ENCODE data around the gene COL23A1.

Gene COL23A1

GRCh38 chr5:178538741-178539229, 51.4 kb downstream of the COL23A1 start:
- H3K36me3 ChIP-seq (ENCODE audit: control insufficient read depth in 5 of 5, insufficient read depth in 5 of 5, low read length in 5 of 5) = no peaks in the 10 kb centered on the region
- peaks cover 0 to 5% (median 0%) of the 10 kb centered on the region in 5 donors for H3K27me3 ChIP-seq (ENCODE audit: control insufficient read depth in 5 of 5, insufficient read depth in 4 of 5, low read length in 5 of 5)
- no peak overlapping the region for H3K27ac ChIP-seq (ENCODE audit: low read depth, low read length)
- peaks cover 0 to 3% (median 0%) of the 10 kb centered on the region in 5 donors for H3K4me1 ChIP-seq (ENCODE audit: control insufficient read depth in 5 of 5, insufficient read depth in 5 of 5, low read length in 5 of 5)
- H3K4me3 ChIP-seq (ENCODE audit: low read depth in 1 of 5, low read length in 5 of 5) = no peak overlapping the region
- no peaks in the 10 kb centered on the region for H3K9me3 ChIP-seq (ENCODE audit: control insufficient read depth in 5 of 5, low read length in 5 of 5)
- no peak overlapping the region for H3K9ac ChIP-seq (ENCODE audit: low read length in 5 of 5)

- H3K9ac ChIP-seq (ENCODE audit: low read length in 5 of 5) = no peak overlapping the region
- H3K4me1 ChIP-seq (ENCODE audit: control insufficient read depth in 5 of 5, insufficient read depth in 5 of 5, low read length in 5 of 5) = peaks cover 0 to 3% (median 0%) of the 10 kb centered on the region in 5 donors
- H3K36me3 ChIP-seq (ENCODE audit: control insufficient read depth in 5 of 5, insufficient read depth in 5 of 5, low read length in 5 of 5) = no peaks in the 10 kb centered on the region
- no peaks in the 10 kb centered on the region for H3K9me3 ChIP-seq (ENCODE audit: control insufficient read depth in 5 of 5, low read length in 5 of 5)
- H3K27me3 ChIP-seq (ENCODE audit: control insufficient read depth in 5 of 5, insufficient read depth in 4 of 5, low read length in 5 of 5) = peaks cover 0 to 5% (median 2%) of the 10 kb centered on the region in 5 donors
- no peak overlapping the region for H3K27ac ChIP-seq (ENCODE audit: low read depth, low read length)
- H3K4me3 ChIP-seq (ENCODE audit: low read depth in 1 of 5, low read length in 5 of 5) = no peak overlapping the region
Measured at GRCh38 chr5:178537467-178538371, 52.5 kb downstream of the COL23A1 start.

GRCh38 chr5:178536541-178537466, 53.4 kb downstream of the COL23A1 start:
- Histone ChIP-seq H3K4me1 (ENCODE audit: control insufficient read depth in 5 of 5, insufficient read depth in 5 of 5, low read length in 5 of 5) (no peaks in the 10 kb centered on the region), H3K27me3 (ENCODE audit: control insufficient read depth in 5 of 5, insufficient read depth in 4 of 5, low read length in 5 of 5) (peaks cover 0 to 5% (median 2%) of the 10 kb centered on the region in 5 donors), H3K27ac (ENCODE audit: low read depth, low read length) (no peak overlapping the region)

GRCh38 chr5:178535299-178536175, 54.7 kb downstream of the COL23A1 start:
- Histone ChIP-seq H3K36me3 (ENCODE audit: control insufficient read depth in 5 of 5, insufficient read depth in 5 of 5, low read length in 5 of 5) (no peaks in the 10 kb centered on the region), H3K9me3 (ENCODE audit: control insufficient read depth in 5 of 5, low read length in 5 of 5) (no peaks in the 10 kb centered on the region), H3K27me3 (ENCODE audit: control insufficient read depth in 5 of 5, insufficient read depth in 4 of 5, low read length in 5 of 5) (peaks cover 0 to 6% (median 4%) of the 10 kb centered on the region in 5 donors), H3K4me1 (ENCODE audit: control insufficient read depth in 5 of 5, insufficient read depth in 5 of 5, low read length in 5 of 5) (no peaks in the 10 kb centered on the region), H3K9ac (ENCODE audit: low read length in 5 of 5) (no peak overlapping the region), H3K4me3 (ENCODE audit: low read depth in 1 of 5, low read length in 5 of 5) (no peak overlapping the region), H3K27ac (ENCODE audit: low read depth, low read length) (no peak overlapping the region)

More at GRCh38 chr5:178536541-178537466, 53.4 kb downstream of the COL23A1 start:
- H3K9ac ChIP-seq (ENCODE audit: low read length in 5 of 5) = no peak overlapping the region
- H3K4me3 ChIP-seq (ENCODE audit: low read depth in 1 of 5, low read length in 5 of 5) = no peak overlapping the region
- no peaks in the 10 kb centered on the region for H3K9me3 ChIP-seq (ENCODE audit: control insufficient read depth in 5 of 5, low read length in 5 of 5)
- no peaks in the 10 kb centered on the region for H3K36me3 ChIP-seq (ENCODE audit: control insufficient read depth in 5 of 5, insufficient read depth in 5 of 5, low read length in 5 of 5)

GRCh38 chr5:178533136-178533535, 57.1 kb downstream of the COL23A1 start:
- no peaks in the 10 kb centered on the region for H3K36me3 ChIP-seq (ENCODE audit: control insufficient read depth in 5 of 5, insufficient read depth in 5 of 5, low read length in 5 of 5)
- H3K9me3 ChIP-seq (ENCODE audit: control insufficient read depth in 5 of 5, low read length in 5 of 5) = peaks cover 0 to 8% (median 0%) of the 10 kb centered on the region in 5 donors
- H3K27ac ChIP-seq (ENCODE audit: low read depth, low read length) = no peak overlapping the region
- no peak overlapping the region for H3K4me3 ChIP-seq (ENCODE audit: low read depth in 1 of 5, low read length in 5 of 5)
- H3K27me3 ChIP-seq (ENCODE audit: control insufficient read depth in 5 of 5, insufficient read depth in 4 of 5, low read length in 5 of 5) = peaks cover 0 to 6% (median 4%) of the 10 kb centered on the region in 5 donors
- H3K9ac ChIP-seq (ENCODE audit: low read length in 5 of 5) = no peak overlapping the region
- H3K4me1 ChIP-seq (ENCODE audit: control insufficient read depth in 5 of 5, insufficient read depth in 5 of 5, low read length in 5 of 5) = no peaks in the 10 kb centered on the region

GRCh38 chr5:178532666-178533065, 57.5 kb downstream of the COL23A1 start:
- H3K4me3 ChIP-seq (ENCODE audit: low read depth in 1 of 5, low read length in 5 of 5) = no peak overlapping the region
- peaks cover 0 to 8% (median 0%) of the 10 kb centered on the region in 5 donors for H3K9me3 ChIP-seq (ENCODE audit: control insufficient read depth in 5 of 5, low read length in 5 of 5)
- H3K36me3 ChIP-seq (ENCODE audit: control insufficient read depth in 5 of 5, insufficient read depth in 5 of 5, low read length in 5 of 5) = no peaks in the 10 kb centered on the region
- peaks cover 0 to 6% (median 4%) of the 10 kb centered on the region in 5 donors for H3K27me3 ChIP-seq (ENCODE audit: control insufficient read depth in 5 of 5, insufficient read depth in 4 of 5, low read length in 5 of 5)
- H3K4me1 ChIP-seq (ENCODE audit: control insufficient read depth in 5 of 5, insufficient read depth in 5 of 5, low read length in 5 of 5) = no peaks in the 10 kb centered on the region
- H3K9ac ChIP-seq (ENCODE audit: low read length in 5 of 5) = no peak overlapping the region
- no peak overlapping the region for H3K27ac ChIP-seq (ENCODE audit: low read depth, low read length)

- no peak overlapping the region for H3K4me3 ChIP-seq (ENCODE audit: low read depth in 1 of 5, low read length in 5 of 5)
- H3K9ac ChIP-seq (ENCODE audit: low read length in 5 of 5) = no peak overlapping the region
- H3K27me3 ChIP-seq (ENCODE audit: control insufficient read depth in 5 of 5, insufficient read depth in 4 of 5, low read length in 5 of 5) = peaks cover 0 to 6% (median 4%) of the 10 kb centered on the region in 5 donors
- H3K9me3 ChIP-seq (ENCODE audit: control insufficient read depth in 5 of 5, low read length in 5 of 5) = peaks cover 0 to 8% (median 0%) of the 10 kb centered on the region in 5 donors
- no peaks in the 10 kb centered on the region for H3K4me1 ChIP-seq (ENCODE audit: control insufficient read depth in 5 of 5, insufficient read depth in 5 of 5, low read length in 5 of 5)
- H3K27ac ChIP-seq (ENCODE audit: low read depth, low read length) = no peak overlapping the region
- H3K36me3 ChIP-seq (ENCODE audit: control insufficient read depth in 5 of 5, insufficient read depth in 5 of 5, low read length in 5 of 5) = no peaks in the 10 kb centered on the region
Measured at GRCh38 chr5:178532236-178532635, 58.0 kb downstream of the COL23A1 start.

- Histone ChIP-seq H3K36me3 (ENCODE audit: control insufficient read depth in 5 of 5, insufficient read depth in 5 of 5, low read length in 5 of 5) (no peaks in the 10 kb centered on the region), H3K9me3 (ENCODE audit: control insufficient read depth in 5 of 5, low read length in 5 of 5) (peaks cover 0 to 8% (median 0%) of the 10 kb centered on the region in 5 donors), H3K4me3 (ENCODE audit: low read depth in 1 of 5, low read length in 5 of 5) (no peak overlapping the region), H3K4me1 (ENCODE audit: control insufficient read depth in 5 of 5, insufficient read depth in 5 of 5, low read length in 5 of 5) (no peaks in the 10 kb centered on the region), H3K9ac (ENCODE audit: low read length in 5 of 5) (no peak overlapping the region), H3K27ac (ENCODE audit: low read depth, low read length) (no peak overlapping the region), H3K27me3 (ENCODE audit: control insufficient read depth in 5 of 5, insufficient read depth in 4 of 5, low read length in 5 of 5) (peaks cover 0 to 6% (median 4%) of the 10 kb centered on the region in 5 donors)
Measured at GRCh38 chr5:178531786-178532185, 58.4 kb downstream of the COL23A1 start.

GRCh38 chr5:178530526-178530925, 59.7 kb downstream of the COL23A1 start:
- Histone ChIP-seq H3K4me1 (ENCODE audit: control insufficient read depth in 5 of 5, insufficient read depth in 5 of 5, low read length in 5 of 5) (no peaks in the 10 kb centered on the region), H3K4me3 (ENCODE audit: low read depth in 1 of 5, low read length in 5 of 5) (no peak overlapping the region), H3K27ac (ENCODE audit: low read depth, low read length) (no peak overlapping the region), H3K27me3 (ENCODE audit: control insufficient read depth in 5 of 5, insufficient read depth in 4 of 5, low read length in 5 of 5) (peaks cover 0 to 6% (median 3%) of the 10 kb centered on the region in 5 donors), H3K9me3 (ENCODE audit: control insufficient read depth in 5 of 5, low read length in 5 of 5) (peaks cover 0 to 8% (median 0%) of the 10 kb centered on the region in 5 donors), H3K36me3 (ENCODE audit: control insufficient read depth in 5 of 5, insufficient read depth in 5 of 5, low read length in 5 of 5) (no peaks in the 10 kb centered on the region), H3K9ac (ENCODE audit: low read length in 5 of 5) (no peak overlapping the region)
